HG03354 (cell line): Measurements from ENCODE around the gene ZDHHC14.

Experiments
- ATAC-seq: cut with Tn5 transposase; IDR thresholded peaks from one replicate; pipeline ENCODE4 v1.9.1; 2021; ENCODE audit warnings: mild to moderate bottlenecking; ENCODE audit not compliant: unreplicated experiment, poor library complexity, severe bottlenecking

Gene ZDHHC14

DNA sequence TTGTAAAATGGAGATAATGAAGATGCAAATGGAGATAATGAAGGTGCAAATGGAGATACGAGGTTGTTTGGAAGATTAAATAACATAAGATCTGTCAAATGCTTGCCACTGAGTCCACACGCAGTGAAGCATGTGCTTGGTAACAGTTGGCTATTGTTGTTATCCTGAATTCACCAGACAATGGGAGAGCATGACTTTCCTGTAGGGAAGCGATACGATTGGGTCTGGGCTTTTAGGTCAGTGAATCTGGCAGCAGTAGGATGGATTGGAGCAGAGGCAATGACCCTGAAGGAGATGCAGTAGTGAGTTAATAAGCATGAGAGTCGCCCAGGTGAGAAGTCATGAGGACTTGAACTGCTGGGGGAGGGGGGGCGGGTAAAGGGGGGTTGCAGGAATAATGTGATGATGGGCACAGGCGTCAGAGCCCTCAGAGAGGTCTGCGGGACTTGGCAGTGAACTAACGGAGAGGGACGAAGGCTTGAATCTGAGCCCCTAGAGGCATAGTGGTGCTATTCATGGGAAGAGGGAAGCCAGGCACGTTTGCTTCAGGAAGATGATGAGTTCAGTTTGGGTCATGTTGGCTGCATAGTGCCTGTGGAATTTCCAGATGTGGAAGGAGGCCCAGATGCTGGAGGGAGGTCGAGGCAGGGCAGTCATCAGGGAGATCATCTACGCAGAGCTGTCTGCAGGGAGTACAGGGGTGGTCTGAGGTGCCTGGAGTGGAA lies 55.4 kb downstream of the ZDHHC14 start:
- ATAC-seq: no peak

DNA sequence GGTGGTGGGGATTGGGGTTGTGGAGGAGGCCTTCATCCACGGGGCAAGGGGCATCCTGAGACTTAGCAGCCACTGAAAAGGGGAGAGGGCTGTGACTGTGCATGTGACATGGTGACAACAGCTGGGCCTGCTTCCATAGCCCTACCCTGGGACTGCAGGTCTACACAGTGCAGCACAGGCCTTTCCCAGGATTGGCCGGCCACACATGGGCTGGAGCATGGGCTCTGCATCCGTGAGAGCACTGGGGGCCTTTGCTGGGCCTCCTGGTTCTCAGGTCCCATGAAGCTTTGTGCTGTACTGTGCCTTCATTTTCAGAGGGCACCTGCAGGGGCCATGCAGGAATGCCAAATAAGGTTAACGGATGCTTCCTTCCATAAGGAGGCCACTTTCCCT lies 56.0 kb downstream of the ZDHHC14 start:
- ATAC-seq: no peak

DNA sequence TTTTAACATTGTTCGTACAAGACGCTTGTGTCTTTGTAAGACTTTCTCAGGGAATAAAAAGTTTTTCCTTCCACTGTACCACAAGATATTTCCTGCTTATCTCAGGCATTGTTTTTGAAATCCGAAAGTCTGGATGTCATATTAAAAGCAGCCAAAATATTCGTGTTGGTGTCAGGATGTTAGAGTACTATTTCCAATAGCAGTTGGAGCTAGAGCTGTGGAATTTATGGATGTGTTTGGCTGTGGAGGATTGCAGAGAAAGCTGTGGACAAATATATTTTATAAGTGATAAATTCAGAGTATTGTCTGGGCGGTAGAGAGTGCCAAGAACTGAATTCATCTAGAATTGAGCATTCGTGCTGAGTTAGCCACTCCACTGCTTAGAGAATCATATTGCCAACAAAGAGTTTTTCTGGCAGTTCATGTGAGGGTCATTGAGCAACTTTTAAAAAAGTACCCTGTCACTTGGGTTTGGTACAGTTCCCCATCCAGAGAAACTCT lies 57.7 kb downstream of the ZDHHC14 start:
- ATAC-seq: no peak

DNA sequence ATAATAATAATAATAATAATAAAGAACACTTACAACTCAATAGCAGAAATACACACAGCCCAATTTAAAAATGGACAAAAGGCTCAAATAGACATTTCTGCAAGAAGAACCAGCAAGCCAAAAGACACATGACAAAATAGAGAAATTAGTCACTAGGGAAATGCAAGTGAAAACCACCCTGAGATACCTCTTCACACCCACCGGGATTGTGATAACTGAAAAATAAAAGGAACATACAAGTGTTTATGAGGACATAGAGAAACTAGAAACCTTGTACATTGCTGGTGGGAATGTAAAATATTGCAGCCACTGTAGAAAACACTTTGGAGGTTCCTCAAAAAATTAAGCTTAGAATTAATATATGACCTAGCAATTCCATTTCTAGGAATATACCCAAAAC lies 59.2 kb downstream of the ZDHHC14 start:
- ATAC-seq: no peak

DNA sequence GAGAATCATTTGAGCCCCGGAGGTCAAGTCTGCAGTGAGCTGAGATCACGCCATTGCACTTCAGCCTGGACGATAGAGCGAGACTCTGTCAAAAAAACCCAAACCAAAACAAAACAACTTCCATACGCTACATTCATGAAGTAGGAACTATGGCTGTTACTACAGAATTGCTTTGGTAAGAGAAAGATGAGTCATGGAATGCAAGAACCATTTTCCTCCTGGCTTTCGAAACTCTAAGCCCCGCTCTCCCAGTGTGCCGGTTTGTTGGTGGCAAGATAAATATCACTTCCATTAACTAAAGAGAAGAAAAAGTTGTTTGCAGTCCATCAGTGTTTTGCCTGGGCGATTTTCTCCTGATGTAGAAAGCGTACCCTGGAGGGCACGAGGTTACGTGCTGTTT lies 61.3 kb downstream of the ZDHHC14 start:
- ATAC-seq: no peak

DNA sequence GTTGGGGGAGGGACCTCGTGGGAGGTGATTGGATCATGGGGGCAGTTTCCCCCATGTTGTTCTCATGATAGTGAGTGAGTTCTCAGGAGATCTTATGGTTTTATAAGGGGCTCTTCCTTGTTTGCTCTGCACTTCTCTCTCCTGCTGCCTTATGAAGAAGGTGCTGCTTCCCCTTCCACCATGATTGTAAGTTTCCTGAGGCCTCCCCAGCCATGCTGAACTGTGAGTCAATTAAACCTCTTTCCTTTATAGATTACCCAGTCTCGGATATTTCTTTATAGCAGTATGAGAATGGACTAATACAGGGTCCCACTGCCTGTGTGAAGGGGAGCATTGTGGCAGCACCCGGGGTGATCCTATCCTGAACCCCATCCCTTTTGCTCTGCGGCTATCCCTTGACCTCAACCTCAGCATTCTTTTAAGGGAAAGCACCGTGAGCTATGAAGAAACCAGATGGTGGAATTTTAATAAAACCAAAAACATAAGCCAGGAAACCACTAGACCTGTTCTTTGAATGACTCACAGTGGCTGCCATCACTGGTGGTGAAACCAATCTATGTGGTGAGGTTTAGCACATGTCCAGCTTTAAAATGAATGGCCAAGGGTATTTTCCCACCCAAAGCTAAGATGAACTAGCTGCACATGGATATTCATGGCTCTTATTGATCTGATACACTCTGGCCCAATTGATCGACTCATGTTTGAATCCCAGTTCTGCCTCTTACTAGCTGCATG lies 62.2 kb downstream of the ZDHHC14 start:
- ATAC-seq: peak; percentile 90

DNA sequence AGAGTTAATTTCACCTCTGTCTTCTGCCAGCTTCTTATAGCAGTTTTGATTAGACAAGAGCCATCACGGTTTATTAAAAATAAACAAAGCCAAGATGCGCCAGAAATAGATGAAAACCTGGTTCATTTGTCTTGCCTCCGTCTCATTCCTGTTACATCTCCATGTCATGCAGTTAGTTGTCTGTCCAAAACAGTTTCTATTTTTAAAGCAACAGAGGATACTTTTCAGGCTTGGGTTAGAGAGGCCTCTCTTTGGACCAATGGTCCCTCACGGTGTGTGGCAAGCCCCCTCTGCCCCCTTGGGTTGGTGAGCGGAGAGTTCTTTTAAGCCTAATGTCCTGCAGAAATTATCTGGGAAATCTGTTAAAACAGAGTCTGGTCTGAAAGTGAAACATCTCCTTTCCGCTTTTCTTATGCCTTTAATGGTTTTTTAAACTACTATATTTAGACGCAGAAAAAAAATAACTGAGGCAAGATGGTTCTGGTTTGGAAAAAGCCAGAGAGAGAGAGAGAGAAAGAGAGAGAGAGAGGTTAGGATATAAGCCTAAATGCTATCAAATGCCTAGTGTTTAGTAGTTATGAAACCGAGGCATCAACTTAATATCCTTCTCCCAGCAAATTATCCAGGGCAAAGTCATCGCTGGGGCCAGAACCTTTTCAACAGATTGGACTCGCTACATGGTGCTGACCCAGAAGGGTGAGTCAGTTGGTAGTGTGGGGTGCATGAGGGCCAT lies 64.5 kb downstream of the ZDHHC14 start:
- no peak for ATAC-seq

DNA sequence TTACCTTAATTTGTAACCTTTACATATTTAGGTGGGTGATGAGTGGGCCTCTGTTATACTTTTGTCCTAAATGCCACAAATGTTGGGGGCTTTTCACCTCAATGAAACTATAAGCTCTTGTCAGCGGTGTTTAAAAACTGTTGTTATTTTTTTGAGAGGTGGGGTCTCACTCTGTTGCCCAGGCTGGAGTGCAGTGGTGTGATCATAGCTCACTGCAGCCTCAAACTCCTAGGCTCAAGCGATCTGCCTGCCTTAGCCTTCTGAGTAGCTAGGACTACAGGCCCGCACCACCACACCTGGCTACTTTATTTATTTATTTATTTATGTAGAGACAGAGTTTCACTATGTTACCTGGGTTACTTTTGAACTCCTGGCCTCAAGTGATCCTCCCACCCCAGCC lies 66.7 kb downstream of the ZDHHC14 start:
- no peak for ATAC-seq

DNA sequence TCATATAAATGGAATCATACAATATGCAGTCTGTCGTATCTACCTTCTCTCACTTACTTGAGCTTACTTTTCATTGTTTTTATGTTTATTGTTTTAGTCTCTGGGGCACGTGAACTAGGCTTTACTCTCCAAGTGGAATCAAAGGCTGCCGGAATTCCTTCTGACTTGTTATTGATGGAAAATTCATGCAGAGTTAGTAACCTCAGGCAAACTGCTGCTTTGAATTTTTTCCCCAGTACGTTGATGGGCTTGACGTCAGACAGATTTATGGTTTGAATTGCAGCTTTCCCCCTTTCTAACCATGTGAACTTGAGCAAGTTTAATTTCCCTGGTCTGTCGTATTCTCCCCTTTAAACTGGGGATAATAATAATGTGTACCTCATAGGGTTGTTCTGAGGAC lies 68.6 kb downstream of the ZDHHC14 start:
- ATAC-seq: no peak

DNA sequence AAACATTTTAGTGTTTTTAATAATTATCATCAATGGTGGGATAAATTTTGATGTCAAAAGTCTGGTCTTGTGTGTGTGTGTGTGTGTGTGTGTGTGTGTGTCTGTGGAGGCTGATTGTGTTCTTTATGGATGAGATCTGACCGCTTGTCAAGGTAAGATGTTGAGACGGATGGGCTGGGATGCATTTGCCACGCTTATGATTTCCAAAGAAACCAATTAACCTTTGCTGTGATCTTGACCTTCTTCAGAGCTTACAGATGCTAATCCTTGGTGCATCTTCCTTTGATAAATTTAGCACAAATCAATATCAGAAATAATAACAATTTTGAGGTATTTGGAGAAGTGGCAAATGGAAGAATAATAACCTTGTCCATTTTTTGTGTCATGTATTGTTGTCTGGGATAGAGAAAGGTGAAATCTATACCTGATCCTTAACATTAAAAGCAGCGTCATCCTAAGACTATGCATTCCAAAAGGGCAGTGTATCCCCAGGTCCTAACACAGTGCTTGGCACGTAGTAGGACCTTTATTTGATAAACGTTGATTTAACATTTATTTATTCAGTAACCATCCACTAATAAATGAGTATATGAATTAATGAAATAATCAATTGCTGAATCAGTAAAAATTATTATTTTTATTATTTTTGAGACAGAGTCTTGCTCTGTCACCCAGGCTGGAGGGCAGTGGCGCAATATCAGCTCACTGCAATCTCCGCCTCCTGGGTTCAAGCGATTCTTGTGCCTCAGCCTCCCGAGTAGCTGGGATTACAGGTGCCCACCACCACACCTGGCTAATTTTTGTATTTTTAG lies 70.1 kb downstream of the ZDHHC14 start:
- no peak for ATAC-seq

DNA sequence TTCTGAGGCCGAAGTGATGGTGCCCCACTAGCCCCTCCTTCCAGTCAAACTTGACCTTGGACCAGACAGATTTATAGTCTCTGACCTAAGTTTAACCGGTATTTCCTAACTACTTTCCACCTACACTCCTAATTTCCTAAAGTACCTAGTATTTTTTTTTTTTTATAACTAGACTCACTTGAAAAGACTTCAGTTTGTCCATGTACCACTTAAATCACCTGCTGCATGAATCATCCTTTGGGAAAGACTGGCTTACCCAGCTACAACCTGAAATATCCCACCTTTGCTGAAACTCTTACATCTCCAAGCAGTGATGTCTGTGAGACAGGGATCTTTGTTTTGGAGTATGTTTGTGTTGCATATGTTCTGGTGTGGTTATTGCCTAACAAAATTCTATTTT lies 71.1 kb downstream of the ZDHHC14 start:
- no peak for ATAC-seq

DNA sequence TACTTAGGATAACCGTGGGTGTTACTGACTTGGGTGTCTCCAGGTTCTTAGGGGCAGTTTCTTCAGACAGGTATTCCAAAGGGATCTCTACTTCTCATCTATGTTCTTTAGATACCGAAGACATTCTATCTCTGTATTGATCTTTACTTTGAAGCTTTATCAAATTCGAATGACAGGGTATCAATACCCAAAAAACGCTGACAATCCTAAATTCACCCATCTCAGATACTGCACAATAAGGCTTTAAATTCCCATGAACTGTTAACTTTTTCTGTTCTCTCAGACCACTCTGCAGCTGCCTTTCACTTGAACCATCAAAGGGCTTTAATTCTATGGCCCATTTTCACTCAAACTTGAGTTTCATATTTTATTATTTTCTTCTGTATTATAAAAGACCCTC lies 72.1 kb downstream of the ZDHHC14 start:
- ATAC-seq: no peak

DNA sequence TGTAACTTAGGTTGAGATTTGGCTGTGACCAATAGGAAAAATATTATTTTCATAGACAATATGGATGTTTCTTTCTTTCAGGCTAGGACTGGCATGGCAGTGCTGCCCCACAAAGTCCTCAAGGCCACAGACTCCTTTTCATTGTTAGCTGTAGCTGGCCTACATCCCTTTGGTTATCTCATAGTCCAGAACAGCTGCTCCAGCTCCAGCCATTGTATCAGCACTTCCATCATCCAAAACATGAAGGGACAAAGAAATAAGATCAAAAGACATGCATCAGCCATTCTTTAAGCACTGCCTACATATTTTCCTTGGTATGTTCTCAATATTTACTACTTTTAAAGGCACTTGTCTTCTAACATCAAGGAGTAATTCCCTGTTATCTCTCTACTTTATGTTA lies 73.0 kb downstream of the ZDHHC14 start:
- no peak for ATAC-seq

DNA sequence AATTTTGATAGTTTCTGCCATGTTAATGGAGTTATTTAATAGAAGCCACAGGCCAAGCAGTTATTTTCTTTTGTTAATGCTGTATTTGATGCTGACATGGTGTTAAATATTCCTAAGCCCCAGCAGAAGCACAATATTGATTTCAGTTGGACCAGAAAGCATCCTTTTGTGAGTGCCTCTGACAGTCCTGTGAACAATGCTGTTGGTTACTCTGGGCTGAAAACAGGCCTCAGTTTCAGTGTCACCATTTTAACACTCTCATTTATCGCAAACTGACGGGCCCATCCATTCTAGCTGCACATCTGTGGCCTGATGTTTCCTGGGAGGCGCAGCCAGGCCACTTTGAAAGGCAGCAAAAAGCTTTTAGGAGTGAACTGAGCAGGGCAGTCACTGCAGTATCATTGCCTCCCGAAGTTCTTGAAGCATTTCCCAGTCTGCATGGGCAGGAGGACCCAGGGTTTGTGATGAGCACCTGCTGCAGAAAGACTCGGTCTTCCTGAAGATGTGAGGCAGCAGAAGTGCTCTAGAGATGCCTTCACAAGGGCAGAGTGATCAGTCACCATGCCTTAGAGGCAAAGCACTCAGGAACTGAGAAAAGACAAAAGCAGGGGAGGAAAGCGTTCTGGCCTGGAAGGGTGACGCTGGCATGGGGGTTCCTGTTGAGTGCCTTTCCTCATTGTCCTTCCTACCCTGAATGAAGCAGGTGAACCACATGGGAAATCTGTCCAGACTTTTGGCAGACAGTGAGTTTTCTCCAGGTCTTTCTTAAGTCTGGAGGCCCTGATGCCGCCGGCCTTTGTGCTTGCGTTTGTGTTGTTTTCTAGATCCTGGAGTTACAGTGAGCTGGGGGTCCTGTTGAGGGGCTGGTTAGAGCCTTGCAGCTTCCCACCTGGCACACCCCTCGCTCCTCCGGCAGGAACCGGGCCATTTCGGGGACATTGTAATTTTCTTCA lies 74.0 kb downstream of the ZDHHC14 start:
- ATAC-seq: no peak

DNA sequence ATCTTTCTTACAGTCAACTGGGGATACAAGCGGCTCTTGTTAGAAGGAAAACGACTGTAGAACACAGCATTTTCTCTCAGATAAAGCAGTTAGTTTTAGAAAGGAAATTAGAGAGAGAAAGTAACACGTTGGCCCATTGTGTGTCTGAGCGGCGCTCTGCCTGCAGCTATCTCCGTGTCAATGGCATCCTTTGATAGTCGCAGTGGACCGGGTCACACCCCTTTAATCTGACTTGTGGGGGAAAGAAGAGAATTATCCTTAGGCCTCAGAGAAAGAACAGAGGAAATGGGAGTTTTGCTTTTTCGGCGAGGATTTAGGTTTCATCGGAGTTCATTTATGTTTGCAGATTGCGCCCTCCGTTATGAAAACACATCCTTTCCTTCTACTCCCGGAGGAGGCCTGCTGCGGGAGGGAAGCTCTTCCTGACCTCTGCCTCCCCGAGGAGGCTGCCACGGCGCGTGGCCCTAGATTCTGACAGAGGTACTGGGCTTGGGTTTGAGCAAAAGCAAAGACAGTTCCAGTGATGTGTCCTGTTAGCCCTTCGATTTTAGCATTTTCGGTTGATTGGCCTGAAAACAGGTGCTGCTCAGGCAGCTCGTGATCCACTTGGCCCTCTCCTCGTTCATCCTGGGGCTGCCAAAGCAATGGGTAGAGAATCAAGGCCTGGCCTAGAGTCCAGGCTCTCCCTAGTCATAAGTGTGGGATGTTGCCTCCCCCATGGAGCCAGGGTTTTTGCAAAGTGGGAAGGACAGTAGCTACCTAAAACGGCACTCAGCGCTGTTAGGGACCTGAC lies 74.9 kb downstream of the ZDHHC14 start:
- ATAC-seq: no peak

DNA sequence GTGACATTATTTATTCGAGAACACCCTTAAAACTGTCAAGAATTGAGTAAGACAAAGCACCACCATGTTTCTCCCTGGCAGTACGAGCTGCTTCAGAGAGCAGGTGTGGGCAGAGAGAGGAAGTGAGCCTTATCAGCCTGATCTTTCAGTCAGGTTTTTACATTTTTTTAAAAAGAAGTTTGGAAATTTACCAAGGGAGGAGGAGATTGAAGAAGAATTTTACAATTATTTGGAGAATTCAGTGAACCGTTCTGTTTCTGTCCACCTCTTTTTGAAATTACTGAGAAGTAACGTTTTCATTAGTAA lies 75.5 kb downstream of the ZDHHC14 start:
- peak; percentile 51 for ATAC-seq

DNA sequence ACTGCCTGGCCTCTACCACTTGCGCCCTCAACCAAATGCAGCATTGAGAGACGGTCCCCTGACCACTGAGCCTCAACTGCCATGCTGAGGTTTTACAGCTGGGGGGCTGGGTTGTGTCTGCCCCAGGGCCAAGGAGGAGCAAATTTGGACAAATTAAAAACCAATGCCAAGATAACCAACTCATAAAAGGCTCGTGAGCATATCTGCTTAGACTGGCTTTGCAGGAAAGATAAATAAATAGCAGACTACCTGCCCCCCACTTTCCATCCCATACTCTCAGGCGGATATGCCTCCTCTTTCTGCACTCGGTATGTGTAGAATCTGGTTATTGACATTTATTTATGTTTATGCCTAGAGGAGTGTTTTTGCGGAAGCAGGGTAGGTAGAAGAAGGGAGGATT lies 76.8 kb downstream of the ZDHHC14 start:
- ATAC-seq: no peak

DNA sequence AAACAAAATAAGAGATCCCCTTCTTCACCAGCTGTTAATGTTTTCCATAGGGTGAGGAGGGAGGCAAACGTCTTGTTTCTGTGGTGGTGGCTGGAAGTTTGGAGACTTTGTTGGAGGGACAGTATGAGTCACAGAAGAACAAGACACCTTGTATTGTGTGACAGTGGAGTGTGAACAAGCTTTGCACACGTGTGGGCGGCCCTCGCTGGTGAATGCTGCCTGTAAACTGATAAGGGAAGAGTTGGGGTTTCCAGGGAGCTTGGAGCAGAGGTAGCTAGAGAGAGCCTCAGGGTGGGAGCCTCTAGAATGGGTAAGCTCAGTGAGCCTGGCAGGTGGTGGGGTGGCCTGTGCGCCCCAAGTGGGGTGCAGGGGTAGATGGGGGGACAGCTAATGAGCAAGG lies 78.3 kb downstream of the ZDHHC14 start:
- no peak for ATAC-seq
